CD4-positive, alpha-beta memory T cell (primary cell): Measurements from ENCODE around the gene ALK. TPM values are rescaled to one million over a fixed set of nuclear protein-coding genes. Genes with fewer than 3 reads are reported as not detected.

Source experiments
- CTCF ChIA-PET: fragments of 350-600 bp; sonication (Branson Sonifier 250); formaldehyde crosslinking; loops from one replicate; lab custom pipeline; 2021; ENCODE audit warnings: inconsistent platforms; ENCODE audit not compliant: partially characterized antibody; lab: Charles Lee
- POLR2A ChIA-PET: fragments of 350-600 bp; sonication (Branson Sonifier 250); formaldehyde crosslinking; loops from one replicate; lab custom pipeline; 2021; ENCODE audit not compliant: partially characterized antibody; lab: Charles Lee
- DNase-seq, 5 donors: peaks; one replicate each; pipeline versions ENCODE4 v3.0.0 to v3.0.0-alpha.2; 2020 to 2022; ENCODE audit warnings: mixed read lengths in 1 of 5
- H3K27ac ChIP-seq: one replicate; pipeline ENCODE4 v1.7.0; 2013; ENCODE audit warnings: low read depth, low read length
- H3K27me3 ChIP-seq: 2 replicates; pipeline ENCODE4 v1.7.0; 2013; ENCODE audit warnings: mild to moderate bottlenecking, low read length, moderate library complexity; ENCODE audit not compliant: insufficient read depth
- H3K36me3 ChIP-seq: 2 replicates; pipeline ENCODE4 v1.7.0; 2013; ENCODE audit warnings: mild to moderate bottlenecking, low read length, moderate library complexity; ENCODE audit not compliant: insufficient read depth
- H3K4me1 ChIP-seq: 2 replicates; pipeline ENCODE4 v1.7.0; 2013; ENCODE audit warnings: mild to moderate bottlenecking, low read length, moderate library complexity; ENCODE audit not compliant: insufficient read depth
- H3K4me3 ChIP-seq, 2 donors: one replicate each; pipeline ENCODE4 v1.7.0; 2013; ENCODE audit warnings: low read length in 2 of 2, mild to moderate bottlenecking in 1 of 2
- H3K9me3 ChIP-seq, 2 donors: one replicate each; pipeline ENCODE4 v1.7.0; 2013; ENCODE audit warnings: low read length in 2 of 2, control low read depth in 1 of 2; ENCODE audit not compliant: control insufficient read depth in 1 of 2
- H3K27ac Mint-ChIP-seq, 7 donors: one replicate each; pipeline ENCODE4 v1.8.0; 2020 to 2021; ENCODE audit warnings: mixed read lengths in 7 of 7, mild to moderate bottlenecking in 6 of 7, inconsistent platforms in 3 of 7, moderate library complexity in 3 of 7
- H3K27me3 Mint-ChIP-seq, 2 donors: one replicate each; pipeline ENCODE4 v1.8.0; 2020 to 2021; ENCODE audit warnings: mixed read lengths in 2 of 2
- H3K36me3 Mint-ChIP-seq, 2 donors: one replicate each; pipeline ENCODE4 v1.8.0; 2020 to 2021; ENCODE audit warnings: mixed read lengths in 2 of 2, inconsistent platforms in 1 of 2, mild to moderate bottlenecking in 1 of 2
- H3K4me1 Mint-ChIP-seq, 4 donors: one replicate each; pipeline ENCODE4 v1.8.0; 2020 to 2021; ENCODE audit warnings: mixed read lengths in 4 of 4, mild to moderate bottlenecking in 1 of 4
- H3K4me3 Mint-ChIP-seq, 8 donors: one replicate each; pipeline ENCODE4 v1.8.0; 2020 to 2021; ENCODE audit warnings: mixed read lengths in 8 of 8, mild to moderate bottlenecking in 7 of 8, moderate library complexity in 6 of 8, inconsistent platforms in 3 of 8
- H3K9me3 Mint-ChIP-seq, 8 donors: one replicate each; pipeline ENCODE4 v1.8.0; 2020 to 2021; ENCODE audit warnings: mixed read lengths in 8 of 8, mild to moderate bottlenecking in 5 of 8, inconsistent platforms in 3 of 8, moderate library complexity in 1 of 8
- intact Hi-C: fragments of 100-400 bp; cut with micrococcal nuclease; formaldehyde crosslinking; loops from one replicate; pipeline ENCODE4 v1.15.1; 2023
- polyA plus RNA-seq, 2 donors: library from polyadenylated mRNA; unstranded; fragments of 300-500 nt; fragmentation: Illumina TruSeq; gene quantifications; one replicate each; pipeline ENCODE4 v1.2.3, GENCODE V29; 2021
- total RNA-seq, 2 experiments: library from RNA; stranded (reverse); gene quantifications; one replicate each; pipeline ENCODE4 v1.2.3, GENCODE V29; 2021

Gene ALK
- total RNA-seq, result not detected
- under 1 TPM in 1 of 2 donors, not detected in 1; 0.07 TPM for polyA plus RNA-seq

DNA sequence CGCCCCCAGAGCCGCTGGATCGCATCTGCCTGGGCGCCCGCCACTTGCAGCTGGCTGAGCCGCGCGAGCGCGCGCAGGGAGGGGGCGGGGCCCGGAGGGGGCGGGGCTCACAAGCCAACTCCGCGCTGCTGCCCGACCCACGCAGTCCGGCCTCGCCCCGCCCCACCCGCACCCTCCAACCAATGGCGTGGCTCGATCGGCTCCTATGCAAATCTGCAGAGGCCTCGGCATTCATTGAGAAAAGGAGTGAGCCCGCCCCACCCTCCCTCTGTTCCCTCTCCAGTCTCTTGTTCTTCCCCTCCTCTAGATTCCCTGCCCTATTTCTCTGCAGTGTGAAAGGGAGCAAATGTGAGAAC lies at the start of gene ALK:
Gene ALK, minus strand, starts transcription at position 27 of the 356 bp plus-strand sequence. CDS start 927 bp downstream, outside the sequence.
- CTCF ChIA-PET, result interaction anchor here (1.3 to 4.4 kb wide), 4 partner anchors 8 to 150 kb away, joined by 3 to 21 read pairs (median 4); no protein-coding TSS in a partner anchor
- H3K27me3 Mint-ChIP-seq, result peaks cover 42 to 45% of the 10 kb centered on the region in 2 donors

DNA sequence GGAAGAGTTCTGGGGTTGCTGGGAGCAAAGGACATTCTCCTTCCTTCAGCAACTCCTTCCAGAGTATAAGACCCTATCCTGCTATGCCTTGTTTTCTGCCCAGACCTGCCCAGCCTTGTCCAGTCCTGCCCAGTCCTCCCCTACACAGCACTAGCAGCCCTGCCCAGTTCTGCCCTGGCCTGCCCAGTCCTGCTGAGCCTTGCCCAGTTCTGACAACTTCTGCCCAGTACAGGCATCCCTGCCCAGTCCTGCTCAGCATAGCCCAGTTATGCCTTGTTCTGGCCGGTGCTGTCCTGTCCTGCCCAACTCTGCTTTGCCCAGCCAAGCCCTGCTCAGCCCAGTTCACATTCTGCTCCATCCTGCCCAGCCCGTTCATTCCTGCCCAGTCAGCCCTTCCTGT lies 44.9 kb upstream of the ALK start:
- H3K4me3 Mint-ChIP-seq, result no peak overlapping the region
- Histone ChIP-seq H3K36me3 (no peaks in the 10 kb centered on the region), H3K4me1 (no peaks in the 10 kb centered on the region), H3K27me3 (no peaks in the 10 kb centered on the region), H3K4me3 (no peak overlapping the region), H3K27ac (no peak overlapping the region), H3K9me3 (no peaks in the 10 kb centered on the region)
- H3K27ac Mint-ChIP-seq, result no peak overlapping the region
- no peaks in the 10 kb centered on the region for H3K36me3 Mint-ChIP-seq
- no peak for DNase-seq
- intact Hi-C loops, result no loop called here
- peaks cover 16 to 18% of the 10 kb centered on the region in 2 donors for H3K27me3 Mint-ChIP-seq
- peaks cover 0 to 4% (median 0%) of the 10 kb centered on the region in 8 donors for H3K9me3 Mint-ChIP-seq
- ChIA-PET POLR2A (no interaction called here), CTCF (no interaction called here)
- no peaks in the 10 kb centered on the region for H3K4me1 Mint-ChIP-seq

More for the DNA sequence above, at the start of gene ALK:
- Mint-ChIP-seq H3K4me1 (peaks cover 1 to 20% (median 11%) of the 10 kb centered on the region in 4 donors), H3K36me3 (no peaks in the 10 kb centered on the region), H3K9me3 (peaks cover 3 to 10% (median 7%) of the 10 kb centered on the region in 8 donors), H3K4me3 (peak within 1 kb of the TSS; percentile 57 to 76 (median 62)), H3K27ac (no peak within 1 kb of the TSS)
- POLR2A ChIA-PET, result no interaction called here
- no peak within 1 kb of the TSS for H3K27ac ChIP-seq
- DNase-seq, result peak; percentile 9 to 47 (median 11)
- H3K4me1 ChIP-seq, result peaks cover 15% of the 10 kb centered on the region
- H3K36me3 ChIP-seq, result no peaks in the 10 kb centered on the region
- no peaks in the 10 kb centered on the region for H3K9me3 ChIP-seq
- no peak within 1 kb of the TSS for H3K4me3 ChIP-seq
- peaks cover 27% of the 10 kb centered on the region for H3K27me3 ChIP-seq
- intact Hi-C loops, result no loop called here

DNA sequence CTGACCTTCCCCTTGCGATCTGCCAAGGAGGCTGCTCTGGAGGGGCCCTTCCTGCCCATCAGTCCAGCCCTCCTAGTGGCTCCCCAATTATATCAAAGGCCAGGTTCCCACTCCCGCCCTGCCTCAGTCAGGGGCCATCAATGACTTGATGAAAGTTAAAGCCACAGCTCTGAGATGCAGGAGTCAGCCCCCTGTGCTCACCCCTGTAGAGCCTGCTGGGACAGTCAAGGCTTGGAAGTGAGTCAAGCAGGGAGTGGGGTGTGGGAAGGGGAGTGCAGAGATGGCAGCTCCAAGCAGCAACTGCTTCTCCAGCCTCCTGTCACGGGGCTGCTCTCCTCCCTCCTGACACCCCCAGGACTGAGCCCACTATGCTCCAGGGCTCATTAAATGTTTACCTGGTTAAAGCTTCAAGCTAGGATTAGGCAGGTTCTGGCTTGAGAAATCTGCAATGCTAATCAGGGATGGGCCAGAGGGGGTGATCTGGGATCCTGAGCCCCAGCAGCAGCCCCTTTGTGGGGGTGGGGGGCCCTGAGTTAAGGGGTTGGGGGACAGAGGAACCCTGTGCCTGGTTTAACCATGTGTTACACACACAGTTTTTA lies 42.7 kb upstream of the ALK start:
- Mint-ChIP-seq H3K4me3 (no peak overlapping the region), H3K27ac (no peak overlapping the region), H3K4me1 (no peaks in the 10 kb centered on the region), H3K27me3 (peaks cover 14 to 18% of the 10 kb centered on the region in 2 donors), H3K36me3 (no peaks in the 10 kb centered on the region), H3K9me3 (no peaks in the 10 kb centered on the region)
- no peaks in the 10 kb centered on the region for H3K4me1 ChIP-seq
- no peak overlapping the region for H3K27ac ChIP-seq
- H3K27me3 ChIP-seq, result no peaks in the 10 kb centered on the region
- no peak overlapping the region for H3K4me3 ChIP-seq
- DNase-seq, result no peak
- POLR2A ChIA-PET, result no interaction called here
- no peaks in the 10 kb centered on the region for H3K9me3 ChIP-seq
- H3K36me3 ChIP-seq, result no peaks in the 10 kb centered on the region
- intact Hi-C loops, result no loop called here
- CTCF ChIA-PET, result no interaction called here

GRCh38 chr2:29962922-29963321 lies 41.5 kb upstream of the ALK start:
- no peaks in the 10 kb centered on the region for H3K36me3 ChIP-seq
- DNase-seq, result no peak
- H3K27me3 ChIP-seq, result no peaks in the 10 kb centered on the region
- Mint-ChIP-seq H3K9me3 (no peaks in the 10 kb centered on the region), H3K27me3 (peaks cover 14 to 16% of the 10 kb centered on the region in 2 donors), H3K4me1 (no peaks in the 10 kb centered on the region), H3K27ac (no peak overlapping the region), H3K36me3 (no peaks in the 10 kb centered on the region), H3K4me3 (no peak overlapping the region)
- no peak overlapping the region for H3K4me3 ChIP-seq
- ChIA-PET CTCF (interaction anchor here (0.7 kb wide), 1 partner anchor 873 kb away, joined by 3 read pairs; no protein-coding TSS in a partner anchor), POLR2A (no interaction called here)
- intact Hi-C loops, result no loop called here
- no peaks in the 10 kb centered on the region for H3K4me1 ChIP-seq
- H3K9me3 ChIP-seq, result no peaks in the 10 kb centered on the region
- no peak overlapping the region for H3K27ac ChIP-seq

GRCh38 chr2:29954316-29954715 lies 32.9 kb upstream of the ALK start:
- Mint-ChIP-seq H3K4me1 (no peaks in the 10 kb centered on the region), H3K36me3 (no peaks in the 10 kb centered on the region), H3K9me3 (peaks cover 0 to 1% (median 0%) of the 10 kb centered on the region in 8 donors), H3K27me3 (peaks cover 8 to 10% of the 10 kb centered on the region in 2 donors), H3K27ac (no peak overlapping the region), H3K4me3 (no peak overlapping the region)
- H3K9me3 ChIP-seq, result no peaks in the 10 kb centered on the region
- ChIA-PET CTCF (no interaction called here), POLR2A (no interaction called here)
- no peaks in the 10 kb centered on the region for H3K4me1 ChIP-seq
- H3K27ac ChIP-seq, result no peak overlapping the region
- no peak for DNase-seq
- no peaks in the 10 kb centered on the region for H3K36me3 ChIP-seq
- H3K27me3 ChIP-seq, result peaks cover 6% of the 10 kb centered on the region
- no peak overlapping the region for H3K4me3 ChIP-seq
- intact Hi-C loops, result no loop called here

GRCh38 chr2:29952973-29953372 lies 31.6 kb upstream of the ALK start:
- intact Hi-C loops, result no loop called here
- H3K36me3 ChIP-seq, result no peaks in the 10 kb centered on the region
- no peaks in the 10 kb centered on the region for H3K9me3 ChIP-seq
- Mint-ChIP-seq H3K36me3 (no peaks in the 10 kb centered on the region), H3K4me3 (no peak overlapping the region), H3K9me3 (peaks cover 0 to 1% (median 0%) of the 10 kb centered on the region in 8 donors), H3K27ac (no peak overlapping the region), H3K4me1 (no peaks in the 10 kb centered on the region), H3K27me3 (peaks cover 7 to 12% of the 10 kb centered on the region in 2 donors)
- no peaks in the 10 kb centered on the region for H3K4me1 ChIP-seq
- no peak overlapping the region for H3K27ac ChIP-seq
- no peak overlapping the region for H3K4me3 ChIP-seq
- POLR2A ChIA-PET, result no interaction called here
- no peak for DNase-seq
- peaks cover 6% of the 10 kb centered on the region for H3K27me3 ChIP-seq
- CTCF ChIA-PET, result no interaction called here

- Mint-ChIP-seq H3K9me3 (peaks cover 0 to 2% (median 0%) of the 10 kb centered on the region in 8 donors), H3K4me3 (no peak overlapping the region), H3K27me3 (peaks cover 7 to 15% of the 10 kb centered on the region in 2 donors), H3K36me3 (no peaks in the 10 kb centered on the region), H3K4me1 (no peaks in the 10 kb centered on the region), H3K27ac (no peak overlapping the region)
- Histone ChIP-seq H3K27ac (no peak overlapping the region), H3K9me3 (no peaks in the 10 kb centered on the region), H3K4me3 (no peak overlapping the region), H3K4me1 (no peaks in the 10 kb centered on the region), H3K27me3 (peaks cover 6% of the 10 kb centered on the region), H3K36me3 (no peaks in the 10 kb centered on the region)
- ChIA-PET POLR2A (no interaction called here), CTCF (no interaction called here)
- intact Hi-C loops, result no loop called here
- DNase-seq, result no peak
Measured at GRCh38 chr2:29951576-29951975, 30.2 kb upstream of the ALK start.
